G401 (cell line): ENCODE measurements around the gene TMEM161B. TPM values are rescaled to one million over a fixed set of nuclear protein-coding genes. Genes with fewer than 3 reads are reported as not detected.
"Not testable (repeated sequence)": the region's sequence is repeated elsewhere in the genome, so short reads cannot be mapped to it uniquely, and the experiment has no call there.

Experiments
- DNase-seq: peaks from one replicate; pipeline ENCODE4 v3.0.0-alpha.2; 2015; ENCODE audit warnings: low spot score
- in situ Hi-C: cut with HindIII; loops from 2 replicates; pipeline ENCODE4 v1.10.0; 2016; ENCODE audit warnings: low sequenced_read_pairs, mixed read lengths
- total RNA-seq: library from RNA; depleted of rRNA; stranded (reverse); fragments of >200 nt; shearing (Covaris generic); gene quantifications from 2 replicates; pipeline ENCODE4 v1.2.3, GENCODE V29; 2014; rRNA removed

TMEM161B gene
- total RNA-seq = 3.1 and 5.3 TPM in 2 replicates

DNA sequence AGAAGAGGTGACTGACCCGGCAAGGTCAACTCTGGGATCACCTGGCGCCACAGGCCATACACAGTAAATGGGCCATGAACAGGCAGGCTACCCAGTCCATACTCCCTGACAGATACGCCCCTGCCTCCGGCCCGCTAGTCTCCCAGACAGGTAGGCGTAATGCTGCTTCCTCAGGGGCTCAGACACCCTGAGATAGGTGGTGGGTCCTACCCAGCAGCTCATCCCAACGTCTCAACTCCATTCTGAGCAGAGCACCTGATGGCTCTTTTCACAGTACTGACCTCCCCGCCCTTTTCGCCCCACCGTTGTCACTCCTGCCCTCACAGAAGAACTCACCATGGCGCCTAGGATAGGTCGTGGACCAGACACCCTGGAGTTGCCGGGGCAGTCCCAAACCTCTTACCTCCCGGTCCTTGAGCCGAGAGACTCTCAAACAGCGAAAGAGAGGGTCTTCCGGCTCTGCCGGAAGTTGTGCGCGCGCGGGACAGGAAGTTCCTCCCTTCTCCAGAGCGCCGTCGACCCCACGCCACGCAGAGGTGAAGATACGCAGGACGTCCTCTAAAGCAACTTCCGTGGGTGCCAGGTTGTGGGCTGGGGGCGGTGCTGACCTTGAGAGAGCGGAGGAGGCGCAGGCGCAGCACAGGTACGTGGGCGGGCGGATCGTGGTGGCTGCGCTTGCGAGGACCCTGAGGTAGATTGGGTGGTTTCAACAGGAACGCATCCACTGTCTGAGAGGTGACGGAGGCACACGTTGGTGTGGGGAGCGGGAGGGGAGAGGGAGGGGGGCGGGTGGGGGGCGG lies at the start of gene TMEM161B:
TMEM161B (minus strand) TSS at position 461 of the 800 bp plus-strand sequence; CDS start at position 339, 122 bp downstream.
- in situ Hi-C loops = no loop called here
- peak; percentile 96 for DNase-seq

DNA sequence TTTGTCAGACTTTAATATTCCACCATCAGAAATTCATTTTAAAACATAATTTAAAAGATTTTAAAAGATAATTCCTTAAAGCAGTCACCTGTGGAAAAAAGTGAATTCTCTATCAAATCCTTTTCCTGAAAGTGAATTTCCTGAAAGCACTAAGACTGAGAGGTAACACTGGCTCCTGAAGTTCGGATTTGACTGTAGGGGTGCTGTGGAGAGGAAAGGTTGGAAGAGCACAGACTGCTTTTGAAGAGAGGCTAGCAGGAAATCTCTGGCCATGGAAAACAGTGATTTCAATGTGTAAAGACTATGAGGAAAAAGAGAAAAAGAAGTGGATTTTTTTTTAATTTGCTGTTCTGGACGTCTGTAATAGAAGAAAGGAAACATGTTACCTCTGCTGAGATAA lies 35.7 kb upstream of the TMEM161B start:
- DNase-seq = no peak
- in situ Hi-C loops = no loop called here

- in situ Hi-C loops = no loop called here
Measured at GRCh38 chr5:88298425-88298824, 29.8 kb upstream of the TMEM161B start.

GRCh38 chr5:88290801-88291200 lies 22.2 kb upstream of the TMEM161B start:
- no peak for DNase-seq
- in situ Hi-C loops = no loop called here

More at GRCh38 chr5:88298425-88298824, 29.8 kb upstream of the TMEM161B start:
- no peak for DNase-seq

DNA sequence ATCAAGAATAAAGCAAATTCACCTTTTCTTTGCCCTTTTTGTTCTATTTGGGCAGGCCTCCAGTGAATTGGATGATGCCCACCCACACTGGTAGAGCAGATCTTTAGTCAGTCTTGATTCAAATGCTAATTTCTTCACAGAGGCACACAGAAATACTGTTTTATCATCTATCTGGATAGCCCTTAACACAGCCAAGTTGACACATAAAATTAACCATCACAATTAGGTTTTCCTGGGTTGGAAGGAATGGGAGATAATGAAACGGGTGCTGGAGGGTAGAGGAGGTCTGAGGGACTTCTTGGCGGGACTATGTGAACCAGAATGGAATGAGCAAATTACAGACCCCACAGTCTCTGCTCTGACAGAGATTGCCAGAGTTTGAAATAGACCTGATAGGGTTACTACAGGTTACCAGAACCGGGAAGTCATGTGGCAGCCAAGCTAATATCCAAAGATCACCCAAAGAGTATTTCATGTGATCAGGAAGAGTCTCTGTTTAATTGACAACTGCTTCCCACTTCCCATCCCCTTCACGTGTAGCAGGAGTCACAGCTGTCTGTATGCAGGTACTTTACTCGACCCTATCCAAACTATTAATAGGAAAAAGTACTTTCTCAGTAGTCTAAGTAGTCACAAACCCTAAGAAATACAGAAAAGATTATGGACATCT lies 20.0 kb upstream of the TMEM161B start:
- in situ Hi-C loops = no loop called here

DNA sequence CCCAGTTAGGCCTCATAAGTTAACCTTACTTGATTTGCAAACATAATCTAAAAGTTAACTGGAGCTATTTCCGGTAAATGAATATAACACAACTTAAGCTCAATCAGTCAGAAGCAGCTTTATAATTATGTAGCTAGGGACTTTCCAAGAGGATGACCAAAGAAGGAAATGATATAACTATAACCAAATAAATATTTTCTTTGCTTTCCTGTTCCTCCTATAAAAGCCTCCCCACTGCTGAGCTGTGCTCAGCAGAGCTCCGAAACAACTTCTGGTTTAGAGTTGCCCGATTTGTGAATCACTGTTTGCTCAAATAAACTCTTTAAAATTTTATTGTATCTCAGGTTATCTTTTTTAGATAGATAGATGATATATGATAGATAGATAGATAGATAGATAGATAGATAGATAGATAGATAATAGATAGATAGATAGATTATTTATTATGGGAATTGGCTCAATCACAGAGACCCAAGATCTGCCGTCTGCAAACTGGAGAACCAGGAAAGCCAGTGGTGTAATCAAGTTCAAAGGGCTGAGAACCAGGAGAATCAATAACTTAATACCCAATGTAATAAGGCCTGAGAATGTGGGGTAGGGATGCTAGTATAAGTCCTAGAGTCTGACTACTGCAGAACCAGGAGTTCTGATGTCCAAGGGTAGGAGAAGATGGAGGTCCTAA lies 19.3 kb upstream of the TMEM161B start:
- in situ Hi-C loops = no loop called here
- DNase-seq = no peak

More for the DNA sequence above, 20.0 kb upstream of the TMEM161B start:
- no peak for DNase-seq

DNA sequence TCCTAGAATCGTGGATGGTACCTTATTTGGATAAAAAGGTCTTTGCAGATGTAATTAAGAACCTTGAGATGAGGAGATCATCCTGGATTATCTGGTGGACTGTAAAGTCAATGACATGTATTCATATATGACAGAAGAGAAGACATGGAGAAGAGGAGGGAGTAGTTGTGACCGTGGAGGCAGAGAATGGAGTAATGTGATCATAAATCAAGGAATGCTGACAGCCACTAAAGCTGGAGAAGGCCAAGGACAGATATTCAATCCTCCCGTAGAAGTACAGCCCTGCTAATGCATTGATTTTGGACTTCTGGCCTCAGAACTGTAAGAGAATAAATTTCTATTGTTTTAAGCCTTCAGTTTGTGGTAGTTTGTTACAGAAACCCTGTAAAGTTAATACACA lies 18.7 kb upstream of the TMEM161B start:
- no peak for DNase-seq
- in situ Hi-C loops = no loop called here

DNA sequence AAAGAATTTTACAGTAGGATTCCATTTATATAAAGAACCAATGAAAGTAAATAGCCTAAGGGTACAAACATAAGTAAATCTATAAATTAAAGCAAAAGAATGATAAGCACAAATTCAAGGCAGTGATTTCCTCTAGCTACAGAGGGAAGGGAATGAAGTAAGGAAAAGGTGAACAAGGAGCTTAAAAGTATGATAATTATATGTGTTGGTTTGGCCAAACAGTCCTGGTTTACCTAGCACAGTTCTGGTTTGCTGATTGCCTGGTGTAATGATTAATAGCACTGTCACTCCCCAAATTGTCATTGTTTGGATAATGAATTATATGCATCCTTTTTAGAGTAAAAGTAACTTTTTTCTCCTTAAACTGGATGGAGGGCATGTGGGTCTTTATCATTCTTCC lies 15.0 kb upstream of the TMEM161B start:
- in situ Hi-C loops = no loop called here
- no peak for DNase-seq

DNA sequence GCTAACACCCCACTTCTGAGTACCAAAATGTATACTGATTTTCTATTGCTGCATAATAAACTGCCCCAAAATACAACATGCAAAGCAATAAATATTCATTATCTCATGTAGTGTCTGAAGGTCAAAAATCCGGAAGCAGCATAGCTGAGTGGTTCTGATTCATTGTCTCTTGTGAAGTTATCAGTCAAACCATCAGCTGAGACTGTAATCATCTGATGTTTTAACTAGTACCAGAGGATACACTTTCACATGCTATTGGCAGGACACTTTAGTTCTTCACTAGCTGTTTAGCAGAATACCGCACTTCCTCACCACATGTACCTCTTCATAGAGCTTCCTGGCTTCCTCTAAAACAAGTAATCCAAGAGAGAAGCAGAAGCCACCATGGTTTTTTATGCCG lies 12.7 kb upstream of the TMEM161B start:
- in situ Hi-C loops = no loop called here

DNA sequence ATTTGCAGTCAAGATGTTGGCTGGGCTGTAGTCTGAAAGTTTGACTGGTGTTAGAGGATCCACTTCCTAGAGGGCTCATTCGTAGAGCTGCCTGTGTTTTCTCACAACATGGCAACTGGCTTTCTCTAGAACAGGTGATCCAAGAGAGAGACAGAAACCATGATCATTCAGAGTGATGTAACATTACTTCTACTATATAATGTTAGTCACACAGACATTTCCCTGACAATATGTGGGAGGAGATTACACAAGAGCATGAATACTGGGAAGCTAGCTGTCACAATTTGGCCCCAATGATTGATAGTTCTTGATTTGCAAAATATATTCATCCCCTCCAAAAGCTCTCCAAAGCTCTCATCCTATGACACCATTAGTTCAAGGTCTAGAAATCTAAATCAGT lies 10.9 kb upstream of the TMEM161B start:
- in situ Hi-C loops = no loop called here
- DNase-seq = no peak

More for the DNA sequence above, 12.7 kb upstream of the TMEM161B start:
- no peak for DNase-seq

DNA sequence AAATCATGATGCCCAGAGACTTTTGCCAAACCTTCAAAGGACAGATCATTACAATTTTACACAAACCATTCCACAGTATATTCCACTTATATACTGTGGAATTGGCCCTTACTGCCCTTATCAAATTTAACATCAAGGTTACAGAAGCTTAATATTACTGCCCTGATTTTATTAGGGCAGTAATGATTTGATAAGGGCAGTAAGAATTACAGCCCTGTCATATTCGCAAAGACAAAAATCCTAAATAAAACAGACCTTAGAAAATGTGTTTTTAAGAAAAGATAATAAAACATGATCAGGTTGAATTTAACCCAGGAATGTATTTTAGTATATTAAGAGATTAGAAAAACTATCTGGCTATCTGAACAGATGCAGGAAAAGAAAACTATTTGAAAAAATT lies 7.7 kb upstream of the TMEM161B start:
- DNase-seq = no peak
- in situ Hi-C loops = no loop called here

GRCh38 chr5:88275581-88275980 lies 6.9 kb upstream of the TMEM161B start:
- DNase-seq = no peak
- in situ Hi-C loops = no loop called here

DNA sequence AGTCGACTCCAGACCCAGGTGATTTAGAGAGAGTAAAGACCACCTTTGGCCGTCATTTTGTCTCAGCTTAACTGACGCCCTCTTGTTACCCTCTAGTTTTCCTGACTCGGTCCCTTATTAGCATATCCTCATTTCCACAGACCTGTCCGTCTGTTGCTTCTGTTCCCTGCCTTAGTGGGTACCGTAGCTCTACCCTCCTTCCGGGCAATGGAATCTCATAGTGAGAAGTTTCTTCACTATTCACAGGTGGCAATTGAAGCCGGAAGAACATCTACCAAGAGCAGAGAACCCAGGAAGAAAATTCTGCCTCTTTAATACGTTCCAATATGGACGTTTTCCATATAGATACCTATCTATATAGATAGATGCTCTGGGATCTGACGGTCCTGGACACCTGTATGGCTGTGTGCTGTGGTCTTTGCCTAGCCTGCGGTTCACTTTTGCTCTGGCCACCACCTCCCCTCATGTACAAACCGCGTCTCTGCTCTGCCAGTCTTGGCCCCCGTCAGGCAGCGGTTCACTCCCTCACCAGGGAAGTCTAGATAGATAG lies 652 bp upstream of the TMEM161B start:
- peak; percentile 45 for DNase-seq
- in situ Hi-C loops = no loop called here

DNA sequence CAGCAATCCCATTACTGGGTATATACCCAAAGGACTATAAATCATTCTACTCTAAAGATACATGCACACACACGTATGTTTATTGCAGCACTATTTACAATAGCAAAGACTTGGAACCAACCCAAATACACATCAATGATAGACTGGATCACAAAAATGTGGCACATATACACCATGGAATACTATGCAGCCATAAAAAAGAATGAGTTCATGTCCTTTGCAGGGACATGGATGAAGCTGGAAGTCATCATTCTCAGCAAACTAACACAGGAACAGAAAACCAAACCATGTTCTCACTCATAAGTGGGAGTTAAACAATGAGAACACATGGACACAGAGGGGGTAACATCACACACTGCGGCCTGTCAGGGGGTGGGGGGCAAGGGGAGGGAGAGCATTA lies 4.1 kb downstream of the TMEM161B start:
- DNase-seq, in situ Hi-C loops: not testable (repeated sequence)

DNA sequence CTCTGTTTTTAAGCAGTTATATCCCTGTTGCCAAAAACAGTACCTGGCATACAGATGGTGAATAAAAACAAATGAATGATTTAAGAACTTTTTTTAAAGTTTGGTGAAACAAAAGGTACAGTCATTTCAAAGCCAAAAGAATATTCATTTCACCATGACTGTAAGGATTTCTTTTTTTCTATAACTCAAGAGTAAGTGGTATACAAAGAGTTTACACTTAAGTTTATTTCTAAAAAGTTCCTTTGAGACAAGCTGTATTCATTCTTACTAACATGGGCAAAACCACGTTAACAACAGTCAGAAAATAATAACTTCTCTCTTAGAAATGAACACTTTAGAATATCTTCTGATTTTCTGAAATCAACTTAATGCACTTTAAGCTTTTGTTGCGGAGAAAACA lies 5.3 kb downstream of the TMEM161B start:
- no peak for DNase-seq
- in situ Hi-C loops = no loop called here

GRCh38 chr5:88262116-88262515 lies 6.5 kb downstream of the TMEM161B start:
- no peak for DNase-seq
- in situ Hi-C loops = no loop called here

DNA sequence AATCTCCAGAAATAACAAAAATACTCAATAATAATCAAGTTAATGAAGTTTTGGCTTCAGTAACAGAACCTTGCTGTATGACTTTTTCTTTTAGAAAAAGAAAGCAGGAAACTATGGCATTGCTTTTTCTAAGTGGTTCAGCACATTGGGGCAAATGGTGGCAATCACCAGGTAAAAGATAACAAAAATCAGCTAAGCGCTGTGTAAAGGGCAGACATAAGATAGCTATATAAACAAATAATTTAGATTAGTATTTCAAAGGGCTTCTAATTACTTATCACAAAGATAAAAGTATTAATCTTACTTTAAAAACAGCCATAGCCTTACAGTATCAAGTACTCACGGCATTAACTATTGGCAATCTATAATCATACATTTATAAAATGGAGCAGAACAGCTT lies 10.0 kb downstream of the TMEM161B start:
- in situ Hi-C loops = no loop called here
- no peak for DNase-seq

DNA sequence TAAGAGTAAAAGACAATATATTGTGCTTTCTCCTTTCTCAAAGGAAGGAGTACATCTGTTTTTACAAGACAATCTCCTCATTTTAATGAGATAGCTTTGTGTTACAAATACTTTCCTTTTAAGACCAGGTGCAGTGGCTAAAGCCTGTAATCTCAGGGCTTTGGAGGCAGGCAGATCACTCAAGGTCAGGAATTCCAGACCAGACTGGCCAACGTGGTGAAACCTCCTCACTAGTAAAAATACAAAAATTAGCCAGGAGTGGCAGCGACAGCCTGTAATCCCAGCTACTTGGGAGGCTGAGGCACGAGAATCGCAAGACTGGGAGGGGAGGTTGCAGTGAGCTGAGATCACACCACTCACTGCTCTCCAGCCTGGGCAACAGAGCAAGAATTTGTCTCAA lies 11.8 kb downstream of the TMEM161B start:
- DNase-seq = no peak
- in situ Hi-C loops = no loop called here

GRCh38 chr5:88256037-88256436 lies 12.6 kb downstream of the TMEM161B start:
- DNase-seq = no peak
- in situ Hi-C loops = no loop called here

DNA sequence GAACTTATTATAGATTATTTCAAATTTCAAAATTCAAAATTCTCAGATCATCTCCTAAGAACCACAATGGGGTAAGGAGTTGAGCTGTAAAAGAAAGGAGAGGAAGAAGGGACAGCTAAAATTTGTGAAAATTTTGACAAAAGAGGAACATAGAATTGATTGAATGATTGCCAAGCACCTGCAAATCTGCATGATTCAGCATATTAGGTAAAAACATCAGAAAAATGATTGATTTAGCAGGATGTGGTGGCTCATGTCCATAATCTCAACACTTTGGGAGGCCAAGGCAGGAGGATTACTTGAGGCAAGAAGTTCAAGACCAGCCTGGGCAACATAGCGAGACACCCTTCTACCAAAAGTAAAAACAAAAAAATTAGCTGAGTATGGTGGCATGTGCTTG lies 14.3 kb downstream of the TMEM161B start:
- in situ Hi-C loops = no loop called here
- DNase-seq = no peak
